Immature natural killer cell (primary cell): Measurements from ENCODE around the gene ELOVL2. TPM values are rescaled to one million over a fixed set of nuclear protein-coding genes. Genes with fewer than 3 reads are reported as not detected.
"Not testable (repeated sequence)": the region's sequence is repeated elsewhere in the genome, so short reads cannot be mapped to it uniquely, and the experiment has no call there.

ENCODE experiments used
- DNase-seq, 3 donors: peaks; one replicate each; pipeline ENCODE4 v3.0.0; 2022; ENCODE audit warnings: mixed read lengths in 1 of 3
- H3K27ac Mint-ChIP-seq, 6 donors: one replicate each; pipeline ENCODE4 v1.8.0; 2020; ENCODE audit warnings: mixed read lengths in 6 of 6, mild to moderate bottlenecking in 5 of 6, inconsistent platforms in 4 of 6, moderate library complexity in 3 of 6
- H3K27me3 Mint-ChIP-seq, 3 donors: one replicate each; pipeline ENCODE4 v1.8.0; 2020 to 2021; ENCODE audit warnings: low read depth in 3 of 3, mild to moderate bottlenecking in 3 of 3, mixed read lengths in 3 of 3, moderate library complexity in 3 of 3, inconsistent platforms in 1 of 3
- H3K36me3 Mint-ChIP-seq, 3 donors: one replicate each; pipeline ENCODE4 v1.8.0; 2020; ENCODE audit warnings: mixed read lengths in 3 of 3, inconsistent platforms in 2 of 3, mild to moderate bottlenecking in 2 of 3
- H3K4me1 Mint-ChIP-seq, 2 donors: one replicate each; pipeline ENCODE4 v1.8.0; 2020; ENCODE audit warnings: inconsistent platforms in 2 of 2, mild to moderate bottlenecking in 2 of 2, mixed read lengths in 2 of 2, moderate library complexity in 1 of 2
- H3K4me3 Mint-ChIP-seq, 5 donors: one replicate each; pipeline ENCODE4 v1.8.0; 2020; ENCODE audit warnings: mild to moderate bottlenecking in 5 of 5, mixed read lengths in 5 of 5, inconsistent platforms in 3 of 5, moderate library complexity in 3 of 5
- H3K9me3 Mint-ChIP-seq, 6 donors: one replicate each; pipeline ENCODE4 v1.8.0; 2020; ENCODE audit warnings: mild to moderate bottlenecking in 6 of 6, mixed read lengths in 6 of 6, inconsistent platforms in 4 of 6, moderate library complexity in 3 of 6
- polyA plus RNA-seq, 3 donors: library from polyadenylated mRNA; unstranded; fragments of 300-500 nt; fragmentation: Illumina TruSeq; gene quantifications; one replicate each; pipeline ENCODE4 v1.2.3, GENCODE V29; 2021

ELOVL2 gene
- polyA plus RNA-seq, 3 donors from 2014 or later: not detected

GRCh38 chr6:11007715-11008608, 36.1 kb downstream of the ELOVL2 start:
- Mint-ChIP-seq H3K4me3 (no peak overlapping the region), H3K36me3 (no peaks in the 10 kb centered on the region), H3K27me3 (peaks cover 1 to 9% (median 2%) of the 10 kb centered on the region in 3 donors), H3K27ac (no peak overlapping the region), H3K4me1 (no peaks in the 10 kb centered on the region), H3K9me3 (no peaks in the 10 kb centered on the region)
- DNase-seq: no peak

GRCh38 chr6:11006061-11006460, 38.0 kb downstream of the ELOVL2 start:
- Mint-ChIP-seq H3K36me3 (no peaks in the 10 kb centered on the region), H3K4me3 (no peak overlapping the region), H3K4me1 (no peaks in the 10 kb centered on the region), H3K27me3 (peaks cover 0 to 11% (median 3%) of the 10 kb centered on the region in 3 donors), H3K9me3 (no peaks in the 10 kb centered on the region), H3K27ac (no peak overlapping the region)
- DNase-seq: no peak

GRCh38 chr6:11003297-11003696, 40.8 kb downstream of the ELOVL2 start:
- not testable (repeated sequence) for H3K27ac Mint-ChIP-seq, H3K27me3 Mint-ChIP-seq, DNase-seq, H3K9me3 Mint-ChIP-seq, H3K4me3 Mint-ChIP-seq, H3K36me3 Mint-ChIP-seq, H3K4me1 Mint-ChIP-seq

- H3K27ac Mint-ChIP-seq: no peak overlapping the region
- H3K4me1 Mint-ChIP-seq: no peaks in the 10 kb centered on the region
- no peak for DNase-seq
- H3K36me3 Mint-ChIP-seq: no peaks in the 10 kb centered on the region
- peaks cover 0 to 10% (median 4%) of the 10 kb centered on the region in 3 donors for H3K27me3 Mint-ChIP-seq
- no peak overlapping the region for H3K4me3 Mint-ChIP-seq
- H3K9me3 Mint-ChIP-seq: peaks cover 0 to 3% (median 0%) of the 10 kb centered on the region in 6 donors
Observed at GRCh38 chr6:11002176-11002575, 41.9 kb downstream of the ELOVL2 start.

GRCh38 chr6:10999994-11000393, 44.1 kb downstream of the ELOVL2 start:
- Mint-ChIP-seq H3K4me3 (no peak overlapping the region), H3K36me3 (no peaks in the 10 kb centered on the region), H3K4me1 (no peaks in the 10 kb centered on the region), H3K9me3 (peaks cover 0 to 3% (median 0%) of the 10 kb centered on the region in 6 donors), H3K27me3 (peaks cover 0 to 10% (median 6%) of the 10 kb centered on the region in 3 donors), H3K27ac (no peak overlapping the region)
- no peak for DNase-seq

GRCh38 chr6:10995114-10995707, 48.9 kb downstream of the ELOVL2 start:
- H3K4me1 Mint-ChIP-seq: no peaks in the 10 kb centered on the region
- H3K27ac Mint-ChIP-seq: no peak overlapping the region
- H3K9me3 Mint-ChIP-seq: peaks cover 0 to 3% (median 0%) of the 10 kb centered on the region in 6 donors
- no peak for DNase-seq
- H3K36me3 Mint-ChIP-seq: no peaks in the 10 kb centered on the region
- no peak overlapping the region for H3K4me3 Mint-ChIP-seq
- H3K27me3 Mint-ChIP-seq: peaks cover 0 to 4% (median 4%) of the 10 kb centered on the region in 3 donors

- Mint-ChIP-seq H3K4me3 (no peak overlapping the region), H3K9me3 (no peaks in the 10 kb centered on the region), H3K36me3 (no peaks in the 10 kb centered on the region), H3K27ac (no peak overlapping the region), H3K27me3 (peaks cover 0 to 4% (median 4%) of the 10 kb centered on the region in 3 donors), H3K4me1 (no peaks in the 10 kb centered on the region)
- no peak for DNase-seq
Observed at GRCh38 chr6:10993896-10994295, 50.2 kb downstream of the ELOVL2 start.

- no peak overlapping the region for H3K27ac Mint-ChIP-seq
- no peak for DNase-seq
- H3K27me3 Mint-ChIP-seq: peaks cover 0 to 6% (median 2%) of the 10 kb centered on the region in 3 donors
- H3K4me1 Mint-ChIP-seq: no peaks in the 10 kb centered on the region
- peaks cover 0 to 2% (median 0%) of the 10 kb centered on the region in 3 donors for H3K36me3 Mint-ChIP-seq
- H3K4me3 Mint-ChIP-seq: no peak overlapping the region
- H3K9me3 Mint-ChIP-seq: peaks cover 0 to 3% (median 0%) of the 10 kb centered on the region in 6 donors
Observed at GRCh38 chr6:10991115-10991514, 53.0 kb downstream of the ELOVL2 start.

GRCh38 chr6:10989587-10989986, 54.5 kb downstream of the ELOVL2 start:
- DNase-seq: no peak
- Mint-ChIP-seq H3K27ac (no peak overlapping the region), H3K4me1 (no peaks in the 10 kb centered on the region), H3K27me3 (peaks cover 2 to 4% (median 2%) of the 10 kb centered on the region in 3 donors), H3K9me3 (peaks cover 0 to 3% (median 0%) of the 10 kb centered on the region in 6 donors), H3K36me3 (peaks cover 0 to 2% (median 0%) of the 10 kb centered on the region in 3 donors), H3K4me3 (no peak overlapping the region)

- H3K36me3 Mint-ChIP-seq, H3K27ac Mint-ChIP-seq, H3K4me3 Mint-ChIP-seq, H3K27me3 Mint-ChIP-seq, DNase-seq, H3K4me1 Mint-ChIP-seq, H3K9me3 Mint-ChIP-seq: not testable (repeated sequence)
Observed at GRCh38 chr6:10984959-10985358, 59.1 kb downstream of the ELOVL2 start.

- DNase-seq: no peak
- Mint-ChIP-seq H3K27me3 (peaks cover 2 to 5% (median 4%) of the 10 kb centered on the region in 3 donors), H3K27ac (no peak overlapping the region)
Observed at GRCh38 chr6:10981409-10981808, 62.7 kb downstream of the ELOVL2 start.

GRCh38 chr6:10979603-10980002, 64.5 kb downstream of the ELOVL2 start:
- Mint-ChIP-seq H3K36me3 (no peaks in the 10 kb centered on the region), H3K4me1 (no peaks in the 10 kb centered on the region), H3K27me3 (peaks cover 2 to 3% (median 2%) of the 10 kb centered on the region in 3 donors), H3K9me3 (no peaks in the 10 kb centered on the region), H3K4me3 (no peak overlapping the region), H3K27ac (no peak overlapping the region)
- DNase-seq: no peak

More at GRCh38 chr6:10981409-10981808, 62.7 kb downstream of the ELOVL2 start:
- H3K4me3 Mint-ChIP-seq: no peak overlapping the region
- H3K4me1 Mint-ChIP-seq: no peaks in the 10 kb centered on the region
- no peaks in the 10 kb centered on the region for H3K36me3 Mint-ChIP-seq
- no peaks in the 10 kb centered on the region for H3K9me3 Mint-ChIP-seq

GRCh38 chr6:10977231-10977968, 66.7 kb downstream of the ELOVL2 start:
- Mint-ChIP-seq H3K36me3 (no peaks in the 10 kb centered on the region), H3K4me3 (no peak overlapping the region), H3K9me3 (no peaks in the 10 kb centered on the region)

GRCh38 chr6:10976571-10976970, 67.5 kb downstream of the ELOVL2 start:
- Mint-ChIP-seq H3K27me3 (peaks cover 0 to 3% (median 2%) of the 10 kb centered on the region in 3 donors), H3K4me3 (no peak overlapping the region), H3K36me3 (no peaks in the 10 kb centered on the region), H3K9me3 (no peaks in the 10 kb centered on the region), H3K4me1 (no peaks in the 10 kb centered on the region), H3K27ac (no peak overlapping the region)
- DNase-seq: no peak

More at GRCh38 chr6:10977231-10977968, 66.7 kb downstream of the ELOVL2 start:
- no peak for DNase-seq
- H3K27ac Mint-ChIP-seq: no peak overlapping the region
- peaks cover 2 to 3% (median 2%) of the 10 kb centered on the region in 3 donors for H3K27me3 Mint-ChIP-seq
- no peaks in the 10 kb centered on the region for H3K4me1 Mint-ChIP-seq
